ENCODE results near the gene BASP1. TPM values are rescaled to one million over a fixed set of nuclear protein-coding genes. Genes with fewer than 3 reads are reported as not detected.

BASP1 gene
- total and polyA plus RNA-seq, 8 donors = 0.23 to 8.3 (median 1.8) TPM

DNA sequence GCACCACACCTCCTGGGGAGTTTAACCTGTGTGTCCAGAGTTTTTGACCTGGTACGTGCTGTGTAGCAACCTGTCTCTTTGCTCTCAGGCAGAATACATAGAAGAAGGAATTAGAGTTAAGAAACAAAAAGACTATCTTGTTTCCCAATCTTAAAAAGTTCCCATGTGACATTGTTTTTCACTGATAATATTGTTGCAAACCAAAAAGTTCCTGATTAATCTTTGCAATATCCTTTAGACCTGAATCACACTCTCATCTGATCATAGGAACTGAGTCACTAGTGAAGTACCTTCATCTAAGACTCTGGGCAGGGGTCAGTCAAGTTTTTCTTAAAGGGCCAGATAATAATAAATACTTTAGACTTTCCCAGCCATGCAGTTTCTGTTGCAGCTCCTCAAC is 35.1 kb downstream of the BASP1 start:
- 70 to 83% methylated on average over 1 of the region's 1 CpG for WGBS, 2 donors
- FAIRE-seq (no peak), ATAC-seq (no peak), DNase-seq (no peak)
- Histone ChIP-seq H3K4me3 (no peak overlapping the region), H3K36me3 (no peaks in the 10 kb centered on the region), H3K27me3 (no peaks in the 10 kb centered on the region), H3K27ac (no peak overlapping the region), H3K9me3 (no peaks in the 10 kb centered on the region), H3K4me1 (no peaks in the 10 kb centered on the region)
- TF ChIP-seq, protein P1, sequence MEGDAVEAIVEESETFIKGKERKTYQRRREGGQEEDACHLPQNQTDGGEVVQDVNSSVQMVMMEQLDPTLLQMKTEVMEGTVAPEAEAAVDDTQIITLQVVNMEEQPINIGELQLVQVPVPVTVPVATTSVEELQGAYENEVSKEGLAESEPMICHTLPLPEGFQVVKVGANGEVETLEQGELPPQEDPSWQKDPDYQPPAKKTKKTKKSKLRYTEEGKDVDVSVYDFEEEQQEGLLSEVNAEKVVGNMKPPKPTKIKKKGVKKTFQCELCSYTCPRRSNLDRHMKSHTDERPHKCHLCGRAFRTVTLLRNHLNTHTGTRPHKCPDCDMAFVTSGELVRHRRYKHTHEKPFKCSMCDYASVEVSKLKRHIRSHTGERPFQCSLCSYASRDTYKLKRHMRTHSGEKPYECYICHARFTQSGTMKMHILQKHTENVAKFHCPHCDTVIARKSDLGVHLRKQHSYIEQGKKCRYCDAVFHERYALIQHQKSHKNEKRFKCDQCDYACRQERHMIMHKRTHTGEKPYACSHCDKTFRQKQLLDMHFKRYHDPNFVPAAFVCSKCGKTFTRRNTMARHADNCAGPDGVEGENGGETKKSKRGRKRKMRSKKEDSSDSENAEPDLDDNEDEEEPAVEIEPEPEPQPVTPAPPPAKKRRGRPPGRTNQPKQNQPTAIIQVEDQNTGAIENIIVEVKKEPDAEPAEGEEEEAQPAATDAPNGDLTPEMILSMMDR (IDR thresholded peaks at IDR 0.05) = no peak
- intact Hi-C loops (cut with DNase I) = no loop called here

DNA sequence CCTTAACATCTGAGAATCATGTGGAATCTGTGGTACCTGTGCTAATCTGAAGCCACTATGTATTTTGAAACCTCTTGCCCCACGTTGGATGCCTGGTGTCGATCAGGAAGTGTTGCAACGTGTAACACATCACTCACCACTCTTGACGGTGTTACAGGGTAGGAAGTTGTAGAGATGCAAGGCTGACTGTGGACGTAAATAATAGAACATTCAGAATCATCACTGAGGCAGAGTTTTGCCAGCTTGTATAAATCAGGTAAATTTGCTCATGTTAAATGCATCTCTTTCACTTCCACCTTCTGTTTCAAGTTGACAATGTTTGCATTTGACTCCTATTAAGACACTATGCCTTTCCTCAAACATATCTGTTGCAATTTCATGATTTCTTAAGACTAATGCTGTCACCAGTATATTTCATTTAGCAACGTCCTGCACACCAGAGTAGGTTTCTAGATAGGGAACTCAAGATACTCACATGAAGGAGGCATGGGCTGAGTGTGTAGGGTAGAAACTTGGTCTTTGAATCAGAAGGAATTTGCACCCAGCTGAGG is 38.1 kb downstream of the BASP1 start:
- DNase-seq (no peak), FAIRE-seq (no peak), ATAC-seq (peak in 2 of 4 donors; percentile 32 to 42)
- Histone ChIP-seq H3K27ac (no peak overlapping the region), H3K36me3 (no peaks in the 10 kb centered on the region), H3K4me3 (no peak overlapping the region), H3K4me1 (no peaks in the 10 kb centered on the region), H3K9me3 (no peaks in the 10 kb centered on the region), H3K27me3 (peaks cover 0 to 3% (median 0%) of the 10 kb centered on the region in 4 donors)
- TF ChIP-seq, protein P1 (IDR thresholded peaks at IDR 0.05) = no peak
- intact Hi-C loops (cut with DNase I) = no loop called here
- WGBS, 2 donors = 37 to 50% methylated on average over 6 of the region's 6 CpGs

DNA sequence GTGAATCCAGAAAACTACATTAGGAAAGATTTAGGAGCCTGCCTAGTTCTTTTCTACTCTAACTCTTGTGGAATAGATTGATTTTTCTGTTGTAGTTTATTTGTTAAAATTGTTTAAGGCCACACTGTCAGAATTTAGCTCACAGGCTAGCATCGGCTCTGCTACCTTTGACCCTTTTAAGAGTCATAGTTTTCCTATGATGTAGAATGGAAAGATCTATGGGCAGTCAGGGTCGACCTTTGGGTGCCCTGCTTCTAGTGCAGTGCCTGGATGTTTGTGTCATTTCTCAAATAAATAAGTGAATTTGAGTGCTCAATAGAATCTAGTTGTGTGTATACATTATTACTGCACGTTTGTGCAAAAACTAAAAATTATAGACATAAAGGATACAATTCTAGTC is 38.7 kb downstream of the BASP1 start:
- no peak for FAIRE-seq
- H3K27ac ChIP-seq = no peak overlapping the region
- ATAC-seq = no peak
- TF ChIP-seq, protein P1 (IDR thresholded peaks at IDR 0.05) = no peak
- H3K4me1 ChIP-seq = no peaks in the 10 kb centered on the region
- H3K27me3 ChIP-seq = peaks cover 0 to 4% (median 0%) of the 10 kb centered on the region in 4 donors
- H3K9me3 ChIP-seq = no peaks in the 10 kb centered on the region
- H3K36me3 ChIP-seq = no peaks in the 10 kb centered on the region
- 43 to 48% methylated on average over 3 of the region's 3 CpGs for WGBS, 2 donors
- DNase-seq = no peak
- H3K4me3 ChIP-seq = no peak overlapping the region
- intact Hi-C loops (cut with DNase I) = no loop called here

DNA sequence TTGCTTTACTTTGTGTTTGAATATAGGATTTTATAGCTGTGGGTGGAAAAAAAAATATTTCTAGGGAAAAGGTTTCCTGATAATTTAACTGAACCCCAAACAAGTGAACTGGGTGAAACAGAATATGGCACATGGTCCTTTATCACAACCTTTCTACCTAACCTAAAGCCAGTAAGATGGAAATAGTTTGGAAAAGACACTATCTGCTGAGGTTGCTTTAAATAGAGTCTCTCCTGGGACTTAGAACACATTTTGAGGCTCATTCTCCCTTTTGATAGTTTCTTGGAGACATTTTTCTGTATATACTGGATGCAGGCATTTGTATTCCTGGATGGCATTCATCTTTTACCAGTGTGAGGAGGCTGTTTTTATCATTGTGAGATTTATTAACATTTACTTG is 39.4 kb downstream of the BASP1 start:
- peaks cover 0 to 4% (median 0%) of the 10 kb centered on the region in 4 donors for H3K27me3 ChIP-seq
- intact Hi-C loops (cut with DNase I) = no loop called here
- DNase-seq (no peak), ATAC-seq (no peak), FAIRE-seq (no peak)
- no peak overlapping the region for H3K4me3 ChIP-seq
- H3K4me1 ChIP-seq = no peaks in the 10 kb centered on the region
- H3K9me3 ChIP-seq = no peaks in the 10 kb centered on the region
- H3K27ac ChIP-seq = no peak overlapping the region
- no peaks in the 10 kb centered on the region for H3K36me3 ChIP-seq
- TF ChIP-seq, protein P1 (IDR thresholded peaks at IDR 0.05) = no peak

DNA sequence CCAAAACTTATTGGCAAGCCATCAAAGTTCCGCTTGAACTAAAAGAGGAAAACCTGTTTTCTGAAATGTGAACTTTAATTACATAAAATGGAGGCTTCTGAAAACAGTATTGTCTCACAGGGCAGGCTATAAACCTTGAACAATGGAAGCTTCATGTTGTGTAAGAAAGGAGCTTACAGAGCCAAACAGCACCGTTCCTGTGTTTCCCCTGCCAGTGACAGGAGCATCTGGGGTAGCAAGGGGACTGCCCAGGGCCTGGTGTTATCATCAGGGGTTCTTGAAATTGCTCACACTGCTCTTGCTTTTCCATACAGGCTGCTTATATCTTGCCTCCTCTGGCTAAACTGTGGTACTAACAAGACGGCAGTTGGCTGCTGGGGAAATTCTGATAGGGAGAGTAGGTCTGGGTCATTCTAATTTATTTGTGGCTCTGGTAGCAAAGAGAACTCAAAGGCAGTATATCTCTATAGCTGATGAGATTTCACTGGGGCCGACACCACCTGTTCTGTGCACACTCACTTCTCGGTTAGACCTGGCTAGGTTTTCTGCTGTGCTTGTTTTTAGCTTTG is 40.4 kb downstream of the BASP1 start:
- no peaks in the 10 kb centered on the region for H3K4me1 ChIP-seq
- no peak for FAIRE-seq
- 50 to 63% methylated on average over 5 of the region's 5 CpGs for WGBS, 2 donors
- H3K27ac ChIP-seq = no peak overlapping the region
- no peak for DNase-seq
- H3K9me3 ChIP-seq = no peaks in the 10 kb centered on the region
- intact Hi-C loops (cut with DNase I) = no loop called here
- TF ChIP-seq, protein P1 (IDR thresholded peaks at IDR 0.05) = no peak
- no peak for ATAC-seq
- no peaks in the 10 kb centered on the region for H3K36me3 ChIP-seq
- H3K27me3 ChIP-seq = peaks cover 0 to 4% (median 0%) of the 10 kb centered on the region in 4 donors
- no peak overlapping the region for H3K4me3 ChIP-seq
